Lower leg skin (tissue), 4 donors: ENCODE measurements around the gene MX1. TPM values are rescaled to one million over a fixed set of nuclear protein-coding genes. Genes with fewer than 3 reads are reported as not detected.

Experiments used
- DNase-seq, 2 donors: peaks; one replicate each; pipeline ENCODE4 v3.0.0-alpha.2; 2019; ENCODE audit warnings: low spot score in 2 of 2
- H3K4me3 ChIP-seq: fragments of 200-600 bp; sonication (generic); 2 replicates; pipeline ENCODE4 v1.5.1; 2017; ENCODE audit warnings: mild to moderate bottlenecking, low read depth; ENCODE audit not compliant: poor library complexity, severe bottlenecking
- POLR2A ChIP-seq, 2 donors: fragments of 450-650 bp; IDR thresholded peaks; one replicate each; pipeline ENCODE4 v1.6.1; 2016 to 2017; ENCODE audit warnings: antibody characterized with exemption in 2 of 2, mild to moderate bottlenecking in 1 of 2, moderate library complexity in 1 of 2
- WGBS, 2 donors: methylation state at CpG; one replicate each; pipeline ENCODE4 v1.1.5; 2018; 5-methylcytosine and 5-hydroxymethylcytosine counted together
- intact Hi-C: fragments of 100-400 bp; cut with DNase I; formaldehyde crosslinking; loops from one replicate; pipeline ENCODE4 v1.15.0; 2023; ENCODE audit warnings: low total_unique reads
- total RNA-seq, 4 donors: library from RNA; depleted of rRNA; stranded (reverse); fragments of >200 nt; gene quantifications; one replicate each; pipeline ENCODE4 v1.1.0, GENCODE V29; 2016
- TF ChIP-seq, protein P1 (sequence below), 3 donors: fragments of 450-650 bp; IDR thresholded peaks; one replicate each; pipeline ENCODE4 v1.5.1; 2016; ENCODE audit warnings: antibody characterized with exemption in 3 of 3, mild to moderate bottlenecking in 3 of 3, moderate library complexity in 2 of 3

The MX1 gene
- total RNA-seq, 4 donors from 2014 or later: 3.3 to 15.1 (median 9.1) TPM

DNA sequence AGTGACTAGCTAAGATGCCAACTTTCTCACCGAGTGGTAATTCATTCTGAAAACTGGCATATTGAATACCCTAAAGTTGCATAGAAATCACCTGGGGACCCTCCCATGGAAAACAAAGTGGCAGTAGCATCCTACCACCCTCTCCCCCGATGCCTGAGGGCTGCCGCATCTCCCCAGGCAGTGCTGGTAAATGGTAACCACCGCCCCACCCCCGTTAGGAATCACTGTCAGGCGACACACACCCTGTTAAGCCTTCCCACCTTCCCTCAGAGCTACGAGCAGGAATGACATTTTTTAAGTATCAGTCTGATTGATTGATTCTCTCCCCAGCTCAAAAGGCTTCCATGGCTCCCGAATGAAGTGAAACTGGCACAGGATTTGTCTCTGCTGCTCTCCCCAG, 53.6 kb downstream of the MX1 start:
- intact Hi-C loops: no loop called here
- 39 to 40% methylated on average over 8 of the region's 8 CpGs for WGBS, 2 donors
- no peak for DNase-seq
- H3K4me3 ChIP-seq: no peak overlapping the region
- TF ChIP-seq POLR2A (IDR thresholded peaks at IDR 0.05): no peak
- TF ChIP-seq, protein P1, sequence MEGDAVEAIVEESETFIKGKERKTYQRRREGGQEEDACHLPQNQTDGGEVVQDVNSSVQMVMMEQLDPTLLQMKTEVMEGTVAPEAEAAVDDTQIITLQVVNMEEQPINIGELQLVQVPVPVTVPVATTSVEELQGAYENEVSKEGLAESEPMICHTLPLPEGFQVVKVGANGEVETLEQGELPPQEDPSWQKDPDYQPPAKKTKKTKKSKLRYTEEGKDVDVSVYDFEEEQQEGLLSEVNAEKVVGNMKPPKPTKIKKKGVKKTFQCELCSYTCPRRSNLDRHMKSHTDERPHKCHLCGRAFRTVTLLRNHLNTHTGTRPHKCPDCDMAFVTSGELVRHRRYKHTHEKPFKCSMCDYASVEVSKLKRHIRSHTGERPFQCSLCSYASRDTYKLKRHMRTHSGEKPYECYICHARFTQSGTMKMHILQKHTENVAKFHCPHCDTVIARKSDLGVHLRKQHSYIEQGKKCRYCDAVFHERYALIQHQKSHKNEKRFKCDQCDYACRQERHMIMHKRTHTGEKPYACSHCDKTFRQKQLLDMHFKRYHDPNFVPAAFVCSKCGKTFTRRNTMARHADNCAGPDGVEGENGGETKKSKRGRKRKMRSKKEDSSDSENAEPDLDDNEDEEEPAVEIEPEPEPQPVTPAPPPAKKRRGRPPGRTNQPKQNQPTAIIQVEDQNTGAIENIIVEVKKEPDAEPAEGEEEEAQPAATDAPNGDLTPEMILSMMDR (IDR thresholded peaks at IDR 0.05): no peak

DNA sequence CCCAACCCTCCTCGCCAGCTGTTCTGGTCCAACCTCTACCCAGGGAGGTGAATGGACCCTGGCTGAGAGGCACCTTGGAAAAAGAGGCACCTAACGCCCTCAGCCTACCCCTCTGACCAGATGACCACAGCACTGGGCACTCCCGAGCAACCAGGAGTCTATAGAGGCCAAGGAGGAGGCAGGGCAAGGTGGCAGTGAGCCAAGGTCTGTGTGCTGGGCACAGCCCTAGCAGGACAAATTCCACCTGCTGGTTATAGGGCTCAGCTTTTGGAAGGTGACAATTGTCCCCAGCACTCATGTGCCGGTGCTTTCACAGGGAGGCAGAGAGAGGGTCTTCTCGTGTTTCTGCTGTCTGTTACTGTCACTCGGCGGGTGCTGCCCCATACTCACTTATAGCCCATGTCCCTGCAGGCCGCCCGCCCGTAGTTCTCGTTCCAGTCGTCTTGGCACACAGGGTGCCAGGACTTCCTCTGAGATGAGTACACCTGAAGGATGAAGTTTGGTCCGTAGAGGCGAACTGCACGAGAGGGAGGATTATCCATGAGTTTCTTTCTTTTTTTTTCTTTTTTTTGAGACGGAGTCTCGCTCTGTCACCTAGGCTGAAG, 54.1 kb downstream of the MX1 start:
- no peak for DNase-seq
- 83 to 84% methylated on average over 16 to 17 of the region's 17 CpGs for WGBS, 2 donors

DNA sequence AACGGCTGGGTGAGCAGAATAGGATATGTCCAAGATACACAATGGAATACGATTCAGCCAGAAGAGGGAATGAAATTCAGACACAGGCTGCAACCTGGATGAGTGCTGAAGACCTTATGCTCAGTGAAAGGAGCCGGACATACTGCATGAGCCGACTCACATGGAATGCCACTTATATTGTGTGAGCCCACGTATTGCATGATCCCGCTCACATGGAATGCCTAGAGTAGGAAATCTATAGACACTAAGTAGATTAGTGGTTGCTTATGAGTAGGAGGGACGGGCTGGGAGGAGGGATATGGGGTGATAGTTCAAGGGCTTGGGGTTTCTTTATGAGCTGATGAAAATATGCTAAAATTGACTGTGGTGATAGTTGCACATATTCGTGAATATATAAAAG, 55.2 kb downstream of the MX1 start:
- WGBS, 2 donors: 74 to 77% methylated on average over 8 of the region's 8 CpGs
- no peak for TF ChIP-seq POLR2A (IDR thresholded peaks at IDR 0.05)
- TF ChIP-seq, protein P1 (IDR thresholded peaks at IDR 0.05): no peak
- no peak for DNase-seq
- intact Hi-C loops: no loop called here
- no peak overlapping the region for H3K4me3 ChIP-seq

More for the DNA sequence above, 54.1 kb downstream of the MX1 start:
- no peak overlapping the region for H3K4me3 ChIP-seq
- intact Hi-C loops: no loop called here
- TF ChIP-seq POLR2A (IDR thresholded peaks at IDR 0.05): no peak
- TF ChIP-seq, protein P1 (IDR thresholded peaks at IDR 0.05): no peak

DNA sequence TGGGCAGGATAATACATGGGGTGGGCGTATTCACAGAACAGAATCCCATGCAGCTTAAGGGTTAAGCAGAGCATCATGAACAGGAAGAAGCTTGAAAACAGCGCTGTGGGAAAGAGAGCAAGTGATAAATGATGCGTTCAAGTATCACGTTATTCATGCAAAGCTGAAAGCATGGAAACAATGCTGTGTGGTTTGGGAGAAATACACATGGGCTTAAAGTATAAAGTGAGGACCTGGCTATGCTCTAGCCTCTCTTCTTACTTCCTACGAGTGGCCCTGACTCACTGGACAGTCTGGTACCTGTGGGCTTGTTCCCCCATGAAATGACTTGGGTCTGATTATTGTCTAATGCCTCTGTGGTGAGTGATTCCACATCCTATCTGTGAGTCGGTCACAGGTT, 56.3 kb downstream of the MX1 start:
- intact Hi-C loops: no loop called here
- no peak for DNase-seq
- H3K4me3 ChIP-seq: no peak overlapping the region
- TF ChIP-seq POLR2A (IDR thresholded peaks at IDR 0.05): no peak
- TF ChIP-seq, protein P1 (IDR thresholded peaks at IDR 0.05): no peak
- 34 to 35% methylated on average over 6 of the region's 6 CpGs for WGBS, 2 donors

DNA sequence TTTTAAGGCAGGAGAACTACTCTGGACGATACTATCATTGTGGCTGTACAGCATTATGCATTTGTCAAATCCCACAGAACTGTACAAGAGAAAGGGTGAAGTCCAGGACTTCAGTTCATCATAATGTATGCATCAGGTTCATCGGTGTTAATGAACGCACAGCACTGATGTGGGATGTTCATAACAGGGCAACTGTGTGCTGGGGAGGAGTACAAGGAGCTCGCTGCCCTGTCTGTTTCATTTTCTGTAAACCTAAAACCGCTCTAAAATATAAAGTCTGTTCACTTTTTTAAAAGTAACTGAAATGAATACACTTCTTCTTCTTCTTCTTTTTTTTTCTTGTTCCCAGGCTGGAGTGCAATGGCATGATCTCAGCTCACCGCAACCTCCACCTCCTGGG, 56.9 kb downstream of the MX1 start:
- no peak overlapping the region for H3K4me3 ChIP-seq
- WGBS, 2 donors: 89 to 93% methylated on average over 6 of the region's 6 CpGs
- TF ChIP-seq POLR2A (IDR thresholded peaks at IDR 0.05): no peak
- no peak for DNase-seq
- intact Hi-C loops: no loop called here

DNA sequence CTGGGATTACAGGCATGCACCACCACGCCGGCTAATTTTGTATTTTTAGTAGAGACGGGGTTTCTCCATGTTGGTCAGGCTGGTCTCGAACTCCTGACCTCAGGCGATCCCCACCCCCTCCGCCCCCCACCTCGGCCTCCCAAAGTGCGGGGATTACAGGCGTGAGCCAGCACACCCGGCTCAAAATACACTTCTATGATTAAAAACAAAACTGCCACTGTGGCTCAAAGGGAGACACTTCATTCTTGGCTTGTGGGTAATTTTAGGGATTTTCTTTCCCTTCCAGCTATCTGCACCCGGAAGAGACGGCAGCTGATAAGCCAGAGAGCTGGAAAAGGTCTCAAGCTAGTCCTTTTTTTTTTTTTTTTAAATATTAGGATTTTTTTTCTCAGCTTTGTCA, 57.4 kb downstream of the MX1 start:
- intact Hi-C loops: no loop called here
- no peak overlapping the region for H3K4me3 ChIP-seq
- WGBS, 2 donors: 63 to 64% methylated on average over 12 of the region's 12 CpGs
- no peak for DNase-seq
- TF ChIP-seq, protein P1 (IDR thresholded peaks at IDR 0.05): no peak
- TF ChIP-seq POLR2A (IDR thresholded peaks at IDR 0.05): no peak
